ENCODE results near the gene CGN. TPM values are rescaled to one million over a fixed set of nuclear protein-coding genes. Genes with fewer than 3 reads are reported as not detected.
A peak's percentile ranks its signal among the peaks of the same experiment; 100 is the strongest.

CGN gene
- total and polyA plus RNA-seq, 2 of the 13 experiments (the other 11 are each of a cell fraction or from before 2014, with no cell fraction given): 0.75 to 0.81 TPM

- 0 out of 2 replicates have a peak, but pooled peaks have one; percentile 32 for TF ChIP-seq ZNF580 (CRISPR knock-in tag; IDR thresholded peaks at IDR 0.05; ENCODE audit: borderline replicate concordance, low read depth)
- no peak for TF ChIP-seq ZBTB2 (CRISPR knock-in tag; IDR thresholded peaks at IDR 0.05; ENCODE audit: low read depth)
- TF ChIP-seq JUNB (CRISPR knock-in tag; IDR thresholded peaks at IDR 0.05; ENCODE audit: borderline replicate concordance): no peak
- 0 out of 2 replicates have a peak, but pooled peaks have one; percentile 75 for TF ChIP-seq ZNF205 (CRISPR knock-in tag; IDR thresholded peaks at IDR 0.05)
- TF ChIP-seq CERS6 (CRISPR knock-in tag; IDR thresholded peaks at IDR 0.05): no peak
- TF ChIP-seq ZBTB3 (CRISPR knock-in tag; IDR thresholded peaks at IDR 0.05; ENCODE audit: borderline replicate concordance, low read depth): no peak
- no peak for TF ChIP-seq FIP1L1 (IDR thresholded peaks at IDR 0.05; ENCODE audit: borderline replicate concordance, insufficient read depth, low read depth, low read length)
- peak; percentile 96 for TF ChIP-seq THAP9 (CRISPR knock-in tag; IDR thresholded peaks at IDR 0.05; ENCODE audit: borderline replicate concordance)
- TF ChIP-seq ZNF280D (CRISPR knock-in tag; IDR thresholded peaks at IDR 0.05): no peak
- peak; percentile 31; the same call in 1 of the 2 replicates for TF ChIP-seq ZNF121 (CRISPR knock-in tag; IDR thresholded peaks at IDR 0.05)
- TF ChIP-seq ZNF670 (CRISPR knock-in tag; IDR thresholded peaks at IDR 0.05; ENCODE audit: borderline replicate concordance): 0 out of 2 replicates have a peak, but pooled peaks have one; percentile 33
- TF ChIP-seq ZNF878 (CRISPR knock-in tag; IDR thresholded peaks at IDR 0.05): 0 out of 2 replicates have a peak, but pooled peaks have one; percentile 57
Measured at GRCh38 chr1:151547119-151547899, 36.1 kb downstream of the CGN start (continued).
